NCI-H82 (cell line): Measurements from ENCODE around the gene MRPL19.

Experiments used
- DNase-seq: peaks from one replicate; lab custom pipeline; 2025; lab: John Stamatoyannopoulos, UW

MRPL19 gene

GRCh38 chr2:75646583-75647425, at the start of gene MRPL19:
TSS of gene MRPL19 (plus strand) at chr2:75646783. CDS start at chr2:75646808, 25 bp downstream.
- DNase-seq = peak; percentile 96

- DNase-seq = no peak
Measured at GRCh38 chr2:75596784-75597183, 49.8 kb upstream of the MRPL19 start.

DNA sequence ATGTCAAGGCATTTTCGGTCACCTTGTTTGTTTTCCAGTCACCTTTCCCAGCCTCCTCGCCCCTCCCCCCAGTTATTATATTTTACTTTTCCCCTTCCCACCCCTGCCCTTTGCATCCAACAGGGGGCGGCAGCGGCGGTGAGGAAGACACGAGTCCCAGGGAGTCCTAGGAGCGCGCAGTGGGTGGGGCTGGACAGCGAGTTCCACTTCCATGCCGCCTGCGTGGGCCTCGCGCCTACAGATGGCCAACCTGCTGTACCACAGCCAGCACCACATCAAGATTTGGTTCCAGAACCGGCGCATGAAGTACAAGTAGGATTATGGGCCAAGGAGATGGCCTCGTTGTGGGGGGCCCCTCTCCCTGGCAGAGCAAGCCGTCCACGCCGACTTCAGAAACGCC, 48.6 kb upstream of the MRPL19 start:
- DNase-seq = no peak

DNA sequence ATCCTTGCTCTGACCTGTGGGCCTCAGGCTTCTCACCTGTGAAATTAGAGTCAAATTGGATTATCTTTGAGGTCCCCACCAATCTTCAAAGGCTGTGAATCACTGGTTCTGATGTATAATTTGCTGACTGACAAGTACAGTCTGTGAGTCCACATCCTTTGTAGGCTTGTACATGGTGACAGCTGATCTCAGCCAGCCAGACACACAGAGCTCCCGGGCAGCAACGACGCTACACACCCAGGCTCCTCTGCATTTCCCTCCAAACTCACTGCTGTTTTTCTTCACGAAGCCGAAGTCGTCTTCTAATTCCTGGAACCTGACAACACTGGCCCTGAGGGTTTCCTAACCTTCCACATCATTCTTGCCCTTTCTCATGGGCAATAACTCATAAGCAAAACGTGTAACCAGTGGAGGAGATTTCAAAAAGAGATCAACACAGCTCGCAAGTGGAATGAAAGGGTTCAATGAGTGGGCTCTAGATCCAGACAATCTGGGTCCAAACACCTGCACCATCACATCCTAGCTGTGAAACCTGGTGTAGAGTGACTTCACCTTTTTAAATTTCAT, 47.9 kb upstream of the MRPL19 start:
- peak; percentile 43 for DNase-seq

- no peak for DNase-seq
Measured at GRCh38 chr2:75600461-75601011, 46.0 kb upstream of the MRPL19 start.

GRCh38 chr2:75602724-75603342, 43.8 kb upstream of the MRPL19 start:
- DNase-seq = no peak

DNA sequence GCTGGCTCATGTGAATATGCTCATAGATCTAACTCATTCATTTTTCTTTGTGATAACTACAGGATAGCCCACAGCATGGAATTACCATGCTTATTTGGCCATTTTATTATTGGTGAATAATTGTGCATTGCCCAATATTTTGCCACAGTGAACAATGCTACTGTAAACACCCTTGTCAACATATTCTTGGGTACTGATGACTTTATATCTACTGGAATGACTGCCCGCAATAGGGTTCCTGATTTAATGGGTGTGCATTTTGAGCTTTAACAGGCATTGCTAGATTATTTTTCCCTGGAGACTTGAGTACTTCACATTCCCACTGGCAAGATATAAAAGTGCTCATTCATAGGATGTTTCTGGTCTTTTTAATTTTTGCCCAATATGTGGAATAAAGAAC, 43.1 kb upstream of the MRPL19 start:
- no peak for DNase-seq

DNA sequence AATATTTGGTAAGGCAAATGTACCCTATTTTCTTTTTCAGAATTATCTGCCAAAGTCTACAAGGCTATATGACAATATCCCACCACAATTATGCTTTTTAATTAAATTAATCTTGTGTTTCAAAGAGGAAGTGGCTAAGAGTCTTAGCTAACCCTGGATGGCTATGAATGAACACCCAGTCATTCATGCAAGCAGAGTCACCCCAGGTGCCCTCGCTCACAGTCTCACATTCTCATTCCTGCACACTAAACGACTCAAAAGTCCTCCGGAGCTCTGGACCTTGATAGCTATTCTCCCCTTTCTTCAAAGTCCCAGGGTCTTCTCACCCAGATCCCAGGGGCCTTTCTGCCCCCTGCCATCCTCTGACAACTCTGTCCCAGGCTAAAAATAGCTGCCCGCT, 42.1 kb upstream of the MRPL19 start:
- no peak for DNase-seq

DNA sequence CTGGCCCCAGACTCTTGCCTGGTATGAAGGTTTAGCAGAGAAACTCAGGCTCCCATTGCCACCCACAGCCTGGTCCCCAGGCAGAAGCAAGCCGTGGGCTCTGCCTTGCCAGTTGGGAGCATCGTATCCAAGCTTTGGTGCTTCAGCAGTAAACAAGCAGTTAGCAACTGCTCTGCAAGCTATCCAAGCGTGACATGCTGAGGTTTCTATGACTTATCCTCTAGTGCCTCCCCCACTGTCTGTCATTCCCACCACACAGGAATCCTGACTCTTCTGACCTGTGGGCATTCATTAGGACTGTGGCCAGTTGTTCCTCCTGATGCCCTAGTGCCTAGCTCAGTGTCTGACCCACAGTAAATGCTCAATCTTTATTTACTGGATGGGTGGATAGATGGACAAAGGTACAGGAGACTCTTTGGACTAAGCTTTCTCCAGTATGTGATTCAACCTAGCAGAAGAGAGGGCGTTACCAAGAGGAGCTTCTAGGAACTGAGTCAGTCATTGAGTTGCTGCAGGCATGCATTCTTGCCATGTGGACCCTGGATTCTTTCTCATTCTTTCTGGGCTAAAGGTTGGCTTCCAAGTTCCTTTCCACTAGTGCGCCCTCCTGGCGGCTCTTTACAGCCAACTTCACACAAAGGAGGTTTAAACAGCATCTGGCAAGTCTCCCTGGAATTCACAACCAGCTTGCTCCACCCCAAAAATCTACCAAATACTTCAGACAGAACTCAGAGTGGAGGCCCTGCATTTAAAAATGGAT, 40.6 kb upstream of the MRPL19 start:
- no peak for DNase-seq

DNA sequence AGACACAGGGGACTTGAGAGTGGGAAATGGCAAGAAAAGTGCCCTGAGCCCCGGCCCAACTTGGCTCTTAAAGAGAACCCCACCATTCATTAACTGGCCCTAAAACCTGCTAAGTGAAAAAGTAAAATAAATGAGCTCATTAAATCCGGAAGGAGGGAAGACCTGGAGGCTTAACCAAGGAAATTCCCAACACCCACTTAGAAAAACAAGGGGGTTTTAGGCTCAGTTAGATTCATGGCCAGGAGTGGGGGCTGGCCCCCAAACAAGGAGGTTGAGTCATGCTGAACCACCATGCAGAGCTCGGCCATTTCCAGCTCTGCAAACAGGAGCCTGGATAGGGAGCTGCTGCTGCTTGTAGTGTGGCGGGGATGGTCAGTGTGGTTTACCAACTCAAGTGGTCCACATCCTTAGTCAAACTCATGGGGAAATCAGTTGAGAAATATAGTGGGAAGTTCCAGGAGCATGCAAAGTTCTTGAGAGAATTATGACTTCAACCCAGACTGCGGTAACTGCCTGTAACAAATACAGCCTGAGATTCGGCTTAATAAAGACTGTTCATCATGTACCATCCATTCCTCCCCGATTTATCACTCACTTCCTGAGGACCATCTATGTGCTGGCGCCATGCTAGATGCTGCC, 39.7 kb upstream of the MRPL19 start:
- DNase-seq = no peak

GRCh38 chr2:75607400-75607798, 39.2 kb upstream of the MRPL19 start:
- no peak for DNase-seq

DNA sequence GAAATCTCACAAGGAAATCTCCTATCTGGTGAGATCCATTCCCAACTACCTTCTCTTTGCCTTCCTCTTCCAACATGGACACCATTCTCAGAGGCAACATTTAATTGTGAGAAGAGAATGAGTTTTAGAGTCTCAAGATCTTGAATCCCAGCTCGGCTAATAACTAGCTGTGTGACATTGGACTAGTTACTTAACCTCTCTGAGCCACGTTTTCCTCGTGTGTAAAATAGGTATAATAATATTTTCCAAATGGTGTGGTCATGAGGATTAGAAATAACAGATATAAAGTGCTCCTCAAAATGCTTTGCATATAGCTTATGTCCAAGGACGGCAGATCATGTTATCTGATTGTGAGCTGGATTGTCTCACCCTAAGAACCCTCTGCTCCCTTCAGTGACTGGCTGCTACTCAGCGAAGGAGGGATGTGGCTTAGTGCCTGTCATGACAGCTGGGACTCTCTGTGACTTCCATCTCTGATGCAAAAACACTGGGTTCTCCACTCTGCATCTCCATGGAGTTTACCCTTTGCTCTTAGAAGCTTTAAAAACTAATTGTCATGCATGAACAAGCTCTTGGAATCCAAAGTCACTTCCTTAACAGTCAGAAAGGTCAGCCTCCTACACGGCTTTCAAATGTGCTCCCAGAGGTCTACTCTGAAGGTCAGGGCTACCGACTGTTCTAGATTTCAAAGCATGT, 38.4 kb upstream of the MRPL19 start:
- DNase-seq = peak; percentile 13

GRCh38 chr2:75608684-75609333, 37.8 kb upstream of the MRPL19 start:
- DNase-seq = peak; percentile 72

DNA sequence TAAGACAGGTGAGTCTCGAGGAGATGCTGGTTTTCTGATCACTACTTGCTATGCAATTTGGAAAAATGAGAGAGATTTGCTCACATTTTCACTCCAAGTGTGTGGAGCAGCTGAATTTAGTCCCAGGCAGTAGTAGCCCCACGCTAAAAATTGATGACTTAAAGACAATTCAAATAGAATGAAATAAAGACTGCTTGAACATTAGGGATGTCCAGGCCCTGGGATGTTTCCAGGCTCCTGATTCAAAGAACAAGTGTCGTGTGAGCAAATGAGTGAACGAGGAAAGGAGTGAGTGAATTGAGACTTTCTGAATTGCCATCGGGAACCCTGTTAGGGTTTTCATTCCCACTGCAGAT, 37.3 kb upstream of the MRPL19 start:
- DNase-seq = no peak

- no peak for DNase-seq
Measured at GRCh38 chr2:75609937-75610508, 36.6 kb upstream of the MRPL19 start.

GRCh38 chr2:75610671-75611070, 35.9 kb upstream of the MRPL19 start:
- DNase-seq = no peak

DNA sequence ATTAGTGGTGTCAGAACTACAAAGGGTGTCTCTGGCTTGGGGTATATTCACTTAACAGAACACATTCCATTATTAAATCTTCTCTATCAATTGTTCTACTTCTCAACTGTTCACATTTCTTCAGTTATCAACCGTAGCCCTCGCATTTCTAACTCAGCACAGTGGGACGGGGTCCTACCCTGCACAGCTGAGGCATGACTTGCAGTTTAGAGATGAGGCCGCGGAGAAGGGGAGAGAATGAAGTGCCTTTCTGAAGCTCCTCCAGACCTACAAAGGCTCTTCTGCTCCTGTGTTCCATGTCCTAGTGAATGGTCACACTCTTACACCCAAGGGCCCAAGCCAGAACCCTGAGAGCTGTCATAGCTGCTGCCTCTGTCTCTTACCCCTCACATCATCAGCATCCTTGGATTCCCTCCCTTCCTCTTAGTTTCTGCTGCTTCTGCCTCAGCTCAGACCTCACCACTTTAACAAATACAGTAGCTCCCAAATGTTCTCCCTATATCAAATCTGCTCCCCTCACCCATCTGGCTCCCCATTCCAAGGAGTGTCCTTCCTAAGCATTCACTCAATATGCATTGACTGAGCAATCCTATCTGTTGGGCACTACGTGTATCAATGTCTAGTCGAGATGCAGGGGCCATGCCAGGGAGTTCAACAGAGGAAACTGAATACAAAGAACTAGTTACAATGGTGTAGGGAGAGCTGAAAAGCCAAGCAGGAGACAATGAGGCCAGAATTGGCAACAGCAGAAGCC, 34.3 kb upstream of the MRPL19 start:
- DNase-seq = no peak

GRCh38 chr2:75612862-75613243, 33.7 kb upstream of the MRPL19 start:
- no peak for DNase-seq

GRCh38 chr2:75614162-75614651, 32.4 kb upstream of the MRPL19 start:
- no peak for DNase-seq
